H1 (cell line): Measurements from ENCODE around the gene NHLH2. TPM values are rescaled to one million over a fixed set of nuclear protein-coding genes. Genes with fewer than 3 reads are reported as not detected.

Experiments used
- CTCF ChIA-PET: fragments of 300-600 bp; sonication (Branson Sonifier 250); formaldehyde crosslinking; loops from one replicate; lab custom pipeline; 2021; ENCODE audit not compliant: partially characterized antibody; lab: Charles Lee
- POLR2A ChIA-PET: fragments of 300-600 bp; sonication (Branson Sonifier 250); formaldehyde crosslinking; loops from one replicate; lab custom pipeline; 2021; ENCODE audit warnings: inconsistent platforms; ENCODE audit not compliant: partially characterized antibody; lab: Charles Lee
- DNase-seq, 2 experiments: peaks; one replicate each; pipeline versions ENCODE4 v3.0.0 to v3.0.0-alpha.2; 2010 to 2022; ENCODE audit warnings: low spot score in 2 of 2, low read depth in 1 of 2, mixed read lengths in 1 of 2
- FAIRE-seq: peaks from 2 replicates; lab custom pipeline; 2011; peaks lifted over from hg19 to GRCh38; lab: Jason Lieb, UNC
- H2AFZ ChIP-seq: 2 replicates; pipeline ENCODE4 v1.8.1; 2012; ENCODE audit warnings: low read length, inconsistent platforms
- H2AK5ac ChIP-seq: 2 replicates; pipeline ENCODE4 v1.6.1; 2013; ENCODE audit warnings: low read depth, low read length
- H2BK120ac ChIP-seq: replicated peaks from 2 replicates; pipeline ENCODE3; 2013; ENCODE audit warnings: low read depth, low read length, inconsistent platforms
- H2BK12ac ChIP-seq: 2 replicates; pipeline ENCODE4 v1.6.1; 2013; ENCODE audit warnings: low read depth, low read length
- H2BK15ac ChIP-seq: 2 replicates; pipeline ENCODE4 v1.6.1; 2013; ENCODE audit warnings: low read length
- H2BK20ac ChIP-seq: 2 replicates; pipeline ENCODE4 v1.6.1; 2013; ENCODE audit warnings: low read length
- H2BK5ac ChIP-seq: 2 replicates; pipeline ENCODE4 v1.6.1; 2013; ENCODE audit warnings: low read depth, low read length
- H3K14ac ChIP-seq: 2 replicates; pipeline ENCODE4 v1.6.1; 2013; ENCODE audit warnings: inconsistent platforms; ENCODE audit not compliant: insufficient read length
- H3K18ac ChIP-seq: 2 replicates; pipeline ENCODE4 v1.6.1; 2013; ENCODE audit warnings: low read length; ENCODE audit errors: extremely low read depth
- H3K23ac ChIP-seq: 2 replicates; pipeline ENCODE4 v1.6.1; 2013; ENCODE audit warnings: inconsistent platforms; ENCODE audit not compliant: insufficient read length
- H3K23me2 ChIP-seq: 2 replicates; pipeline ENCODE4 v1.6.1; 2013; ENCODE audit warnings: low read depth, low read length
- H3K27ac ChIP-seq: 2 replicates; pipeline ENCODE4 v1.6.1; 2011; ENCODE audit warnings: low read depth, low read length, inconsistent platforms
- H3K27me3 ChIP-seq, 4 experiments: replicated peaks in 1 of 4; 1 replicate in 1 of 4; 2 replicates in 3 of 4; pipeline versions ENCODE4 v1.6.1 to v1.8.1; 2011 to 2013; ENCODE audit warnings: low read length in 3 of 4, mild to moderate bottlenecking in 3 of 4, inconsistent platforms in 2 of 4, mixed read lengths in 2 of 4, moderate library complexity in 1 of 4; ENCODE audit not compliant: control insufficient read depth in 3 of 4, insufficient read depth in 3 of 4; ENCODE audit errors: extremely low read depth in 1 of 4
- H3K36me3 ChIP-seq, 4 experiments: 2 replicates each; pipeline versions ENCODE4 v1.6.1 to v1.8.1; 2011 to 2013; ENCODE audit warnings: mild to moderate bottlenecking in 4 of 4, low read length in 3 of 4, moderate library complexity in 2 of 4, control low read depth in 1 of 4, inconsistent platforms in 1 of 4; ENCODE audit not compliant: insufficient read depth in 4 of 4, control insufficient read depth in 2 of 4
- H3K4ac ChIP-seq: replicated peaks from 2 replicates; pipeline ENCODE3; 2013; ENCODE audit warnings: low read length, low read depth, mixed read lengths, inconsistent platforms; ENCODE audit not compliant: insufficient read length
- H3K4me1 ChIP-seq, 4 experiments: replicated peaks in 1 of 4; 1 replicate in 1 of 4; 2 replicates in 3 of 4; pipeline versions ENCODE4 v1.6.1 to v1.8.1; 2011 to 2013; ENCODE audit warnings: low read length in 3 of 4, inconsistent platforms in 2 of 4, mixed read lengths in 1 of 4; ENCODE audit not compliant: insufficient read depth in 4 of 4, control insufficient read depth in 3 of 4
- H3K4me2 ChIP-seq, 2 experiments: 2 replicates each; pipeline versions ENCODE4 v1.6.1 to v1.8.1; 2011 to 2013; ENCODE audit warnings: low read depth in 2 of 2, low read length in 2 of 2, control low read depth in 1 of 2, inconsistent platforms in 1 of 2, mild to moderate bottlenecking in 1 of 2; ENCODE audit not compliant: insufficient read depth in 1 of 2
- H3K4me3 ChIP-seq, 4 experiments: fragments of 200-600, 300-600 bp in 1 of 4; sonication (generic), shearing (Covaris generic), sonication (Bioruptor Twin) in 1 of 4; 2 replicates each; pipeline versions ENCODE4 v1.5.1 to v1.8.1; 2011 to 2016; ENCODE audit warnings: low read length in 4 of 4, low read depth in 3 of 4, control low read depth in 2 of 4, inconsistent platforms in 2 of 4, mild to moderate bottlenecking in 2 of 4, mixed read lengths in 1 of 4, moderate library complexity in 1 of 4; ENCODE audit not compliant: insufficient read depth in 2 of 4; ENCODE audit errors: extremely low read depth in 1 of 4
- H3K56ac ChIP-seq: replicated peaks from 2 replicates; pipeline ENCODE3; 2013; ENCODE audit warnings: low read depth, mild to moderate bottlenecking, mixed read lengths, low read length, inconsistent platforms; ENCODE audit not compliant: insufficient read length
- H3K79me1 ChIP-seq: 2 replicates; pipeline ENCODE4 v1.6.1; 2013; ENCODE audit warnings: low read depth, low read length, control low read depth
- H3K79me2 ChIP-seq, 2 experiments: 2 replicates each; pipeline versions ENCODE4 v1.6.1 to v1.8.1; 2012 to 2013; ENCODE audit warnings: low read length in 2 of 2, mild to moderate bottlenecking in 2 of 2, inconsistent platforms in 1 of 2; ENCODE audit not compliant: insufficient read depth in 2 of 2, control insufficient read depth in 1 of 2
- H3K9ac ChIP-seq, 4 experiments: replicated peaks in 1 of 4; 1 replicate in 1 of 4; 2 replicates in 3 of 4; pipeline versions ENCODE4 v1.6.1 to v1.8.1; 2011 to 2013; ENCODE audit warnings: low read depth in 3 of 4, low read length in 3 of 4, control low read depth in 2 of 4, mild to moderate bottlenecking in 2 of 4, moderate library complexity in 2 of 4, inconsistent platforms in 1 of 4; ENCODE audit errors: extremely low read depth in 1 of 4
- H3K9me3 ChIP-seq, 2 experiments: 2 replicates each; pipeline versions ENCODE4 v1.6.1 to v1.8.1; 2012 to 2013; ENCODE audit warnings: mild to moderate bottlenecking in 2 of 2, moderate library complexity in 2 of 2, control low read depth in 1 of 2, inconsistent platforms in 1 of 2, low read depth in 1 of 2, low read length in 1 of 2, mixed read lengths in 1 of 2; ENCODE audit not compliant: insufficient read depth in 2 of 2
- H4K20me1 ChIP-seq, 2 experiments: replicated peaks in 1 of 2; 2 replicates each; pipeline versions ENCODE3 to v1.8.1; 2011 to 2013; ENCODE audit warnings: inconsistent platforms in 2 of 2, low read length in 2 of 2, mild to moderate bottlenecking in 1 of 2; ENCODE audit not compliant: insufficient read depth in 2 of 2, control insufficient read depth in 1 of 2
- H4K5ac ChIP-seq: 2 replicates; pipeline ENCODE4 v1.6.1; 2013; ENCODE audit warnings: low read length, low read depth, mixed read lengths, inconsistent platforms; ENCODE audit not compliant: insufficient read length
- H4K8ac ChIP-seq: 2 replicates; pipeline ENCODE4 v1.8.0; 2013; ENCODE audit warnings: mild to moderate bottlenecking, moderate library complexity, low read length, inconsistent platforms; ENCODE audit not compliant: insufficient read depth; ENCODE audit errors: extremely low read depth
- H4K91ac ChIP-seq: replicated peaks from 2 replicates; pipeline ENCODE3; 2013; ENCODE audit warnings: low read length, mixed read lengths, inconsistent platforms; ENCODE audit not compliant: insufficient read length
- BRCA1 ChIP-seq: IDR thresholded peaks from 2 replicates; pipeline ENCODE4 v1.6.1; 2012; ENCODE audit warnings: low read depth, low read length, improper control_type of control experiment
- E2F6 ChIP-seq: IDR thresholded peaks from 2 replicates; pipeline ENCODE4 v1.6.1; 2012; ENCODE audit warnings: inconsistent platforms
- FOSL1 ChIP-seq: IDR thresholded peaks from 2 replicates; pipeline ENCODE4 v1.6.1; 2011; ENCODE audit warnings: mild to moderate bottlenecking, low read depth, low read length, moderate library complexity; ENCODE audit not compliant: insufficient read depth
- GABPA ChIP-seq: IDR thresholded peaks from 2 replicates; pipeline ENCODE4 v1.6.1; 2011; ENCODE audit warnings: mild to moderate bottlenecking, low read length, moderate library complexity, borderline replicate concordance; ENCODE audit not compliant: insufficient read depth
- KDM5A ChIP-seq: fragments of 200-600 bp; IDR thresholded peaks from 2 replicates; pipeline ENCODE4 v1.7.1; 2012; ENCODE audit warnings: mild to moderate bottlenecking, low read length, inconsistent platforms, mixed read lengths
- MAFK ChIP-seq: IDR thresholded peaks from 2 replicates; pipeline ENCODE4 v1.6.1; 2012; ENCODE audit warnings: low read depth, mild to moderate bottlenecking, improper control_type of control experiment, low read length
- SP4 ChIP-seq: IDR thresholded peaks from 2 replicates; pipeline ENCODE4 v1.6.1; 2012; ENCODE audit warnings: low read length, inconsistent platforms
- WGBS, 2 experiments: shearing (Covaris generic) in 1 of 2; methylation state at CpG; one replicate each; pipeline versions ENCODE4 v1.1.6 to v1.1.7; 2013 to 2015; ENCODE audit warnings: low lambda C conversion rate in 2 of 2, mixed read lengths in 2 of 2, inconsistent platforms in 1 of 2, low coverage in 1 of 2, missing lambda C conversion rate in 1 of 2; ENCODE audit not compliant: insufficient replicate concordance in 2 of 2, insufficient coverage in 1 of 2, insufficient read length in 1 of 2; ENCODE audit errors: extremely low coverage in 1 of 2, missing lambda C conversion rate in 1 of 2; 5-methylcytosine and 5-hydroxymethylcytosine counted together
- polyA plus RNA-seq, 7 experiments: library from polyadenylated mRNA; depleted of rRNA in 3 of 7; stranded (reverse) in 5 of 7; unstranded in 2 of 7; fragments of >200 nt in 5 of 7; fragments of 200-250 nt in 2 of 7; gene quantifications; 1 replicate in 5 of 7; 2 replicates in 1 of 7; 4 replicates in 1 of 7; pipeline versions ENCODE4 v1.2.1 to v1.2.3, GENCODE V29; 2011 to 2013; ENCODE audit warnings: missing spikeins in 2 of 7, mixed read lengths in 2 of 7
- total RNA-seq: library from RNA; stranded (reverse); fragmentation: NEBNext Ultra II Directional; extraction: Animal tissue kit (Norgen Biotek cat#: 25700); gene quantifications from 2 replicates; pipeline ENCODE4 v1.2.1, GENCODE V29; 2021

NHLH2 gene
- total and polyA plus RNA-seq, 2 of the 8 experiments (the other 6 are each of a cell fraction or from before 2014, with no cell fraction given) = 0.92 to 1.1 TPM

GRCh38 chr1:115829947-115830346 lies 11.0 kb downstream of the NHLH2 start:
- Histone ChIP-seq H3K79me1 (no peaks in the 10 kb centered on the region), H3K4ac (no peak overlapping the region), H2BK15ac (no peak overlapping the region), H3K14ac (no peak overlapping the region), H3K9me3 (no peaks in the 10 kb centered on the region), H3K36me3 (no peaks in the 10 kb centered on the region), H3K23ac (no peak overlapping the region), H2BK5ac (no peak overlapping the region), H4K20me1 (no peaks in the 10 kb centered on the region), H3K4me1 (peaks cover 4 to 11% (median 6%) of the 10 kb centered on the region in 4 experiments; a peak in 6 of 7 replicates), H4K8ac (no peak overlapping the region), H3K9ac (no peak overlapping the region), H3K27me3 (peaks cover 0 to 15% (median 8%) of the 10 kb centered on the region in 4 experiments; a peak in 5 of 7 replicates), H2AK5ac (no peak overlapping the region), H2BK120ac (no peak overlapping the region), H4K5ac (no peak overlapping the region), H3K18ac (no peak overlapping the region), H4K91ac (no peak overlapping the region), H3K27ac (no peak overlapping the region), H3K56ac (no peak overlapping the region), H3K23me2 (peaks cover 8% of the 10 kb centered on the region), H3K4me3 (no peak overlapping the region), H2BK20ac (no peak overlapping the region), H3K79me2 (no peaks in the 10 kb centered on the region), H2BK12ac (no peak overlapping the region), H2AFZ (no peak overlapping the region), H3K4me2 (no peak overlapping the region)
- FAIRE-seq = no peak
- no peak for DNase-seq
- 84% methylated on average over 3 of the region's 3 CpGs; no CpG with 5 or more reads in 1 of the 2 experiments for WGBS, 2 experiments
- CTCF ChIA-PET = interaction anchor here (1.2 to 1.5 kb wide), 2 partner anchors 12 to 202 kb away, joined by 3 read pairs; no protein-coding TSS in a partner anchor
- POLR2A ChIA-PET = interaction anchor here (2.4 kb wide), 1 partner anchor 10 kb away, joined by 7 read pairs; no protein-coding TSS in a partner anchor
- TF ChIP-seq GABPA (no peak), SP4 (no peak), E2F6 (no peak), MAFK (no peak), KDM5A (no peak), BRCA1 (no peak), FOSL1 (no peak)
